Neuronal stem cell (in vitro differentiated cells): Measurements from ENCODE around the gene CDH12.

ENCODE experiments used
- DNase-seq: peaks from one replicate; pipeline ENCODE4 v3.0.0-alpha.2; 2013; ENCODE audit warnings: low spot score
- H2AFZ ChIP-seq: one replicate; pipeline ENCODE4 v1.6.1; 2013; ENCODE audit warnings: mild to moderate bottlenecking, low read length, inconsistent platforms
- H2AK5ac ChIP-seq: 2 replicates; pipeline ENCODE4 v1.6.1; 2013; ENCODE audit warnings: low read depth, mild to moderate bottlenecking, inconsistent platforms, low read length, moderate library complexity, mixed read lengths
- H2BK120ac ChIP-seq: 2 replicates; pipeline ENCODE4 v1.6.1; 2013; ENCODE audit warnings: low read depth, mild to moderate bottlenecking, inconsistent platforms, low read length, moderate library complexity, mixed read lengths
- H2BK12ac ChIP-seq: one replicate; pipeline ENCODE4 v1.6.1; 2013; ENCODE audit warnings: low read length, inconsistent platforms
- H2BK15ac ChIP-seq: 2 replicates; pipeline ENCODE4 v1.6.1; 2013; ENCODE audit warnings: mild to moderate bottlenecking, low read length, inconsistent platforms, mixed read lengths
- H2BK5ac ChIP-seq: one replicate; pipeline ENCODE4 v1.6.1; 2013; ENCODE audit warnings: inconsistent platforms, mild to moderate bottlenecking, low read length, moderate library complexity
- H3K14ac ChIP-seq: one replicate; pipeline ENCODE4 v1.6.1; 2013; ENCODE audit warnings: low read length, inconsistent platforms
- H3K18ac ChIP-seq: 2 replicates; pipeline ENCODE4 v1.6.1; 2013; ENCODE audit warnings: low read length, inconsistent platforms
- H3K23ac ChIP-seq: 2 replicates; pipeline ENCODE4 v1.6.1; 2013; ENCODE audit warnings: low read depth, mild to moderate bottlenecking, mixed read lengths, low read length, inconsistent platforms; ENCODE audit not compliant: poor library complexity
- H3K27ac ChIP-seq: replicated peaks from 3 replicates; pipeline ENCODE4 v1.5.1; 2013; ENCODE audit warnings: low read length, inconsistent platforms
- H3K27me3 ChIP-seq, 3 experiments: 2 replicates each; pipeline ENCODE4 v1.6.1; 2013; ENCODE audit warnings: low read length in 3 of 3, mild to moderate bottlenecking in 2 of 3, inconsistent platforms in 1 of 3, low read depth in 1 of 3, mixed read lengths in 1 of 3, moderate library complexity in 1 of 3; ENCODE audit not compliant: control insufficient read depth in 3 of 3, insufficient read depth in 3 of 3
- H3K36me3 ChIP-seq, 2 donors: replicated peaks in 1 of 2; 2 replicates each; pipeline ENCODE4 v1.6.1; 2013; ENCODE audit warnings: low read length in 2 of 2; ENCODE audit not compliant: control insufficient read depth in 2 of 2, insufficient read depth in 2 of 2
- H3K4ac ChIP-seq: 2 replicates; pipeline ENCODE4 v1.6.1; 2013; ENCODE audit warnings: inconsistent platforms, mild to moderate bottlenecking, low read length, moderate library complexity
- H3K4me1 ChIP-seq, 2 donors: 1 replicate in 1 of 2; 2 replicates in 1 of 2; pipeline ENCODE4 v1.6.1; 2013; ENCODE audit warnings: low read length in 2 of 2, low read depth in 1 of 2; ENCODE audit not compliant: control insufficient read depth in 2 of 2, insufficient read depth in 1 of 2
- H3K4me2 ChIP-seq: one replicate; pipeline ENCODE4 v1.6.1; 2013; ENCODE audit warnings: mild to moderate bottlenecking, low read length, inconsistent platforms; ENCODE audit not compliant: insufficient read depth, poor library complexity, severe bottlenecking
- H3K4me3 ChIP-seq, 2 donors: 2 replicates each; pipeline ENCODE4 v1.5.1; 2013; ENCODE audit warnings: low read length in 2 of 2, mild to moderate bottlenecking in 2 of 2, inconsistent platforms in 1 of 2, moderate library complexity in 1 of 2
- H3K79me1 ChIP-seq: one replicate; pipeline ENCODE4 v1.6.1; 2013; ENCODE audit warnings: low read depth, mild to moderate bottlenecking, inconsistent platforms, low read length, moderate library complexity
- H3K9ac ChIP-seq: one replicate; pipeline ENCODE4 v1.6.1; 2013; ENCODE audit warnings: mild to moderate bottlenecking, low read depth, low read length, inconsistent platforms; ENCODE audit not compliant: poor library complexity
- H3K9me3 ChIP-seq, 2 donors: replicated peaks in 1 of 2; 2 replicates each; pipeline versions ENCODE3 to v1.6.1; 2013; ENCODE audit warnings: low read length in 2 of 2, mild to moderate bottlenecking in 2 of 2, inconsistent platforms in 1 of 2, low read depth in 1 of 2, mixed read lengths in 1 of 2, moderate library complexity in 1 of 2; ENCODE audit not compliant: control insufficient read depth in 2 of 2, insufficient read depth in 1 of 2
- H4K8ac ChIP-seq: one replicate; pipeline ENCODE4 v1.6.1; 2013; ENCODE audit warnings: low read depth, mild to moderate bottlenecking, inconsistent platforms, low read length, moderate library complexity
- H4K91ac ChIP-seq: one replicate; pipeline ENCODE4 v1.6.1; 2013; ENCODE audit warnings: low read length, low read depth, mild to moderate bottlenecking, inconsistent platforms; ENCODE audit not compliant: poor library complexity
- WGBS, 2 donors: extraction: QIAGEN DNeasy Blood & Tissue Kit; methylation state at CpG; one replicate each; pipeline ENCODE4 v1.1.7; 2013; ENCODE audit warnings: missing lambda C conversion rate in 2 of 2, mixed read lengths in 1 of 2; ENCODE audit not compliant: insufficient read length in 2 of 2, insufficient replicate concordance in 1 of 2; ENCODE audit errors: extremely low coverage in 2 of 2; 5-methylcytosine and 5-hydroxymethylcytosine counted together

Gene CDH12

GRCh38 chr5:22708770-22709328 is 144.3 kb downstream of the CDH12 start:
- no peak overlapping the region for H3K14ac ChIP-seq
- no peak overlapping the region for H2AK5ac ChIP-seq
- no peak overlapping the region for H3K4me2 ChIP-seq
- no peak overlapping the region for H4K91ac ChIP-seq
- no peaks in the 10 kb centered on the region for H3K36me3 ChIP-seq
- H4K8ac ChIP-seq = no peak overlapping the region
- no peaks in the 10 kb centered on the region for H3K9me3 ChIP-seq
- no peak overlapping the region for H3K9ac ChIP-seq
- no peak overlapping the region for H3K23ac ChIP-seq
- H3K4me3 ChIP-seq = no peak overlapping the region
- H2BK5ac ChIP-seq = no peak overlapping the region
- no peak overlapping the region for H2BK15ac ChIP-seq
- no peak overlapping the region for H3K4ac ChIP-seq
- H2AFZ ChIP-seq = no peak overlapping the region
- DNase-seq = no peak
- no peak overlapping the region for H2BK12ac ChIP-seq
- H2BK120ac ChIP-seq = no peak overlapping the region
- H3K4me1 ChIP-seq = no peaks in the 10 kb centered on the region
- H3K18ac ChIP-seq = no peak overlapping the region
- no peaks in the 10 kb centered on the region for H3K79me1 ChIP-seq
- no CpG with 5 or more reads among the region's 9 CpGs for WGBS, 2 donors
- no peaks in the 10 kb centered on the region for H3K27me3 ChIP-seq
- H3K27ac ChIP-seq = no peak overlapping the region

- DNase-seq = no peak
- no peaks in the 10 kb centered on the region for H3K27me3 ChIP-seq
- no peaks in the 10 kb centered on the region for H3K9me3 ChIP-seq
- no peak overlapping the region for H2BK12ac ChIP-seq
- H3K36me3 ChIP-seq = no peaks in the 10 kb centered on the region
- H3K27ac ChIP-seq = no peak overlapping the region
- no peak overlapping the region for H2BK5ac ChIP-seq
- no peak overlapping the region for H3K4ac ChIP-seq
- H3K18ac ChIP-seq = no peak overlapping the region
- H3K79me1 ChIP-seq = no peaks in the 10 kb centered on the region
- H4K91ac ChIP-seq = no peak overlapping the region
- no peak overlapping the region for H3K14ac ChIP-seq
- no peak overlapping the region for H2AK5ac ChIP-seq
- no CpG with 5 or more reads among the region's 1 CpG for WGBS, 2 donors
- H3K4me3 ChIP-seq = no peak overlapping the region
- H3K4me2 ChIP-seq = no peak overlapping the region
- H2BK120ac ChIP-seq = no peak overlapping the region
- no peak overlapping the region for H4K8ac ChIP-seq
- no peak overlapping the region for H3K9ac ChIP-seq
- H3K23ac ChIP-seq = no peak overlapping the region
- H3K4me1 ChIP-seq = no peaks in the 10 kb centered on the region
- H2BK15ac ChIP-seq = no peak overlapping the region
- no peak overlapping the region for H2AFZ ChIP-seq
These were observed 146.2 kb downstream of the CDH12 start for GRCh38 chr5:22706901-22707300.

- no peak overlapping the region for H2BK120ac ChIP-seq
- no peak overlapping the region for H2BK5ac ChIP-seq
- no peak overlapping the region for H3K14ac ChIP-seq
- DNase-seq = no peak
- no peaks in the 10 kb centered on the region for H3K36me3 ChIP-seq
- no peak overlapping the region for H3K4ac ChIP-seq
- no peaks in the 10 kb centered on the region for H3K4me1 ChIP-seq
- no peak overlapping the region for H3K9ac ChIP-seq
- no peaks in the 10 kb centered on the region for H3K27me3 ChIP-seq
- no peak overlapping the region for H2AK5ac ChIP-seq
- H4K91ac ChIP-seq = no peak overlapping the region
- no peak overlapping the region for H3K4me2 ChIP-seq
- H3K27ac ChIP-seq = no peak overlapping the region
- H3K18ac ChIP-seq = no peak overlapping the region
- no peak overlapping the region for H4K8ac ChIP-seq
- H3K79me1 ChIP-seq = no peaks in the 10 kb centered on the region
- no peak overlapping the region for H3K4me3 ChIP-seq
- no peak overlapping the region for H2BK12ac ChIP-seq
- no peak overlapping the region for H3K23ac ChIP-seq
- no peaks in the 10 kb centered on the region for H3K9me3 ChIP-seq
- no peak overlapping the region for H2BK15ac ChIP-seq
- WGBS, 2 donors = no CpG with 5 or more reads among the region's 5 CpGs
- H2AFZ ChIP-seq = no peak overlapping the region
These were observed 153.8 kb downstream of the CDH12 start for GRCh38 chr5:22699319-22699718.

GRCh38 chr5:22693121-22693520 is 160.0 kb downstream of the CDH12 start:
- Histone ChIP-seq H4K91ac (no peak overlapping the region), H3K79me1 (no peaks in the 10 kb centered on the region), H3K4ac (no peak overlapping the region), H2AFZ (no peak overlapping the region), H3K27ac (no peak overlapping the region), H3K36me3 (no peaks in the 10 kb centered on the region), H3K4me1 (no peaks in the 10 kb centered on the region), H3K9me3 (no peaks in the 10 kb centered on the region), H3K18ac (no peak overlapping the region), H3K4me2 (no peak overlapping the region), H2BK12ac (no peak overlapping the region), H3K4me3 (no peak overlapping the region), H4K8ac (no peak overlapping the region), H3K23ac (no peak overlapping the region), H3K9ac (no peak overlapping the region), H2BK120ac (no peak overlapping the region), H2AK5ac (no peak overlapping the region), H2BK15ac (no peak overlapping the region), H3K27me3 (no peaks in the 10 kb centered on the region), H2BK5ac (no peak overlapping the region), H3K14ac (no peak overlapping the region)
- DNase-seq = no peak
- no CpG with 5 or more reads among the region's 4 CpGs for WGBS, 2 donors
